K562 (cell line): Measurements from ENCODE around the gene KCNJ10. TPM values are rescaled to one million over a fixed set of nuclear protein-coding genes. Genes with fewer than 3 reads are reported as not detected.

ENCODE experiments used
- CBFA2T2 ChIP-seq: fragments of 450-650 bp; conservative IDR thresholded peaks from 2 replicates; pipeline ENCODE4 v1.6.1; 2017; ENCODE audit warnings: mild to moderate bottlenecking
- CBFA2T3 ChIP-seq: fragments of 450-650 bp; IDR thresholded peaks from 2 replicates; pipeline ENCODE4 v1.6.1; 2017
- HEY1 ChIP-seq: fragments of 250-450 bp; sonication (Bioruptor Pico); IDR thresholded peaks from 2 replicates; pipeline ENCODE4 v1.5.0; 2020; ENCODE audit warnings: mild to moderate bottlenecking, moderate library complexity, borderline replicate concordance
- HLTF ChIP-seq: fragments of 450-650 bp; IDR thresholded peaks from 2 replicates; pipeline ENCODE4 v1.6.1; 2016
- MTF1 ChIP-seq: fragments of 250-450 bp; sonication (Bioruptor Pico); IDR thresholded peaks from 2 replicates; pipeline ENCODE4 v1.9.0; 2021; ENCODE audit warnings: moderate library complexity, mild to moderate bottlenecking, inconsistent platforms, borderline replicate concordance
- MYNN ChIP-seq, 2 experiments: sonication (generic); formaldehyde crosslinking in 1 of 2; IDR thresholded peaks; 2 replicates each; pipeline versions ENCODE4 v1.5.0 to v1.6.1; 2016 to 2020; ENCODE audit warnings: antibody characterized with exemption in 1 of 2, missing genetic modification reagents in 1 of 2
- PHF21A ChIP-seq: fragments of 450-650 bp; IDR thresholded peaks from 2 replicates; pipeline ENCODE4 v1.6.1; 2017; ENCODE audit warnings: low read depth, borderline replicate concordance
- POLR2AphosphoS5 ChIP-seq: IDR thresholded peaks from 2 replicates; pipeline ENCODE4 v1.6.1; 2011; ENCODE audit warnings: mild to moderate bottlenecking, low read depth, low read length, moderate library complexity; ENCODE audit not compliant: control insufficient read depth, insufficient read depth
- RBM39 ChIP-seq: fragments of 200-400 bp; formaldehyde crosslinking; optimal IDR thresholded peaks from 2 replicates; pipeline ENCODE3; 2018; ENCODE audit warnings: low read depth, low read length
- SMC3 ChIP-seq: conservative IDR thresholded peaks from 2 replicates; pipeline ENCODE4 v1.6.1; 2011; ENCODE audit warnings: low read depth, low read length, improper control_type of control experiment; ENCODE audit not compliant: insufficient read depth
- STAT5B ChIP-seq: fragments of 250-450 bp; sonication (Bioruptor Pico); IDR thresholded peaks from 2 replicates; pipeline ENCODE4 v1.8.0; 2021; ENCODE audit warnings: mild to moderate bottlenecking, inconsistent platforms
- TFAP4 ChIP-seq: sonication (generic); formaldehyde crosslinking; IDR thresholded peaks from 2 replicates; pipeline ENCODE4 v1.8.0; 2022; ENCODE audit warnings: missing genetic modification reagents, mild to moderate bottlenecking, moderate library complexity, borderline replicate concordance
- TFE3 ChIP-seq: fragments of 450-650 bp; formaldehyde crosslinking; IDR thresholded peaks from 2 replicates; pipeline ENCODE4 v1.4.0; 2020; ENCODE audit warnings: mild to moderate bottlenecking, mixed read lengths
- THAP12 ChIP-seq: fragments of 250-450 bp; sonication (Bioruptor Pico); IDR thresholded peaks from 2 replicates; pipeline ENCODE4 v1.9.0; 2021; ENCODE audit warnings: mild to moderate bottlenecking, inconsistent platforms
- ZNF140 ChIP-seq: fragments of 250-450 bp; sonication (Bioruptor Pico); IDR thresholded peaks from 2 replicates; pipeline ENCODE4 v1.8.0; 2021; ENCODE audit warnings: moderate library complexity, mild to moderate bottlenecking, inconsistent platforms
- ZNF316 ChIP-seq: fragments of 450-650 bp; IDR thresholded peaks from 2 replicates; pipeline ENCODE4 v1.6.1; 2016
- ZNF75A ChIP-seq: fragments of 450-650 bp; formaldehyde crosslinking; IDR thresholded peaks from 2 replicates; pipeline ENCODE4 v1.4.0; 2020; ENCODE audit warnings: mild to moderate bottlenecking
- polyA plus RNA-seq, 8 experiments: library from polyadenylated mRNA; depleted of rRNA in 4 of 8; stranded (reverse) in 5 of 8; unstranded in 3 of 8; fragments of >200 nt; fragmentation: Nextera tagmentation in 2 of 8; fragmentation: Illumina TruSeq in 1 of 8; extraction: Ambion mirVana in 2 of 8; extraction: Trizol in 1 of 8; gene quantifications; 2 replicates each; pipeline versions ENCODE4 v1.2.1 to v1.2.3, GENCODE V29; 2011 to 2014; ENCODE audit warnings: inconsistent platforms in 1 of 8, missing spikeins in 1 of 8
- total RNA-seq, 7 experiments: library from RNA; depleted of rRNA in 6 of 7; stranded (reverse); fragments of >200 nt in 6 of 7; fragmentation: Illumina TruSeq in 2 of 7; extraction: Trizol in 2 of 7; gene quantifications; 2 replicates each; pipeline versions ENCODE4 v1.2.1 to v1.2.3, GENCODE V29; 2011 to 2021; ENCODE audit warnings: low replicate concordance in 1 of 7
- TF ChIP-seq, protein P1 (sequence below): sonication (generic); formaldehyde crosslinking; IDR thresholded peaks from 2 replicates; pipeline ENCODE4 v1.8.1; 2023; ENCODE audit warnings: missing genetic modification reagents, mild to moderate bottlenecking, borderline replicate concordance

KCNJ10 gene
- total and polyA plus RNA-seq, 9 of the 15 experiments (the other 6 are each of a cell fraction or from before 2014, with no cell fraction given), result 0.06 to 0.11 TPM; not detected in 7

GRCh38 chr1:160070243-160071163 is 543 bp upstream of the KCNJ10 start (continued):
- peak; percentile 35 for TF ChIP-seq CBFA2T2
- no peak for TF ChIP-seq HLTF
- TF ChIP-seq SMC3, result no peak
- no peak for TF ChIP-seq ZNF316
- TF ChIP-seq ZNF75A (CRISPR knock-in tag), result no peak
- TF ChIP-seq HEY1 (CRISPR knock-in tag), result no peak
- no peak for TF ChIP-seq PHF21A
- TF ChIP-seq MYNN (IDR thresholded peaks at IDR 0.05), result no peak
- TF ChIP-seq MYNN (CRISPR knock-in tag; IDR thresholded peaks at IDR 0.05), result no peak
- TF ChIP-seq STAT5B, result no peak
- peak; percentile 39; the same call in 1 of the 2 replicates for TF ChIP-seq CBFA2T3
- no peak for TF ChIP-seq POLR2AphosphoS5
- TF ChIP-seq, protein P1, sequence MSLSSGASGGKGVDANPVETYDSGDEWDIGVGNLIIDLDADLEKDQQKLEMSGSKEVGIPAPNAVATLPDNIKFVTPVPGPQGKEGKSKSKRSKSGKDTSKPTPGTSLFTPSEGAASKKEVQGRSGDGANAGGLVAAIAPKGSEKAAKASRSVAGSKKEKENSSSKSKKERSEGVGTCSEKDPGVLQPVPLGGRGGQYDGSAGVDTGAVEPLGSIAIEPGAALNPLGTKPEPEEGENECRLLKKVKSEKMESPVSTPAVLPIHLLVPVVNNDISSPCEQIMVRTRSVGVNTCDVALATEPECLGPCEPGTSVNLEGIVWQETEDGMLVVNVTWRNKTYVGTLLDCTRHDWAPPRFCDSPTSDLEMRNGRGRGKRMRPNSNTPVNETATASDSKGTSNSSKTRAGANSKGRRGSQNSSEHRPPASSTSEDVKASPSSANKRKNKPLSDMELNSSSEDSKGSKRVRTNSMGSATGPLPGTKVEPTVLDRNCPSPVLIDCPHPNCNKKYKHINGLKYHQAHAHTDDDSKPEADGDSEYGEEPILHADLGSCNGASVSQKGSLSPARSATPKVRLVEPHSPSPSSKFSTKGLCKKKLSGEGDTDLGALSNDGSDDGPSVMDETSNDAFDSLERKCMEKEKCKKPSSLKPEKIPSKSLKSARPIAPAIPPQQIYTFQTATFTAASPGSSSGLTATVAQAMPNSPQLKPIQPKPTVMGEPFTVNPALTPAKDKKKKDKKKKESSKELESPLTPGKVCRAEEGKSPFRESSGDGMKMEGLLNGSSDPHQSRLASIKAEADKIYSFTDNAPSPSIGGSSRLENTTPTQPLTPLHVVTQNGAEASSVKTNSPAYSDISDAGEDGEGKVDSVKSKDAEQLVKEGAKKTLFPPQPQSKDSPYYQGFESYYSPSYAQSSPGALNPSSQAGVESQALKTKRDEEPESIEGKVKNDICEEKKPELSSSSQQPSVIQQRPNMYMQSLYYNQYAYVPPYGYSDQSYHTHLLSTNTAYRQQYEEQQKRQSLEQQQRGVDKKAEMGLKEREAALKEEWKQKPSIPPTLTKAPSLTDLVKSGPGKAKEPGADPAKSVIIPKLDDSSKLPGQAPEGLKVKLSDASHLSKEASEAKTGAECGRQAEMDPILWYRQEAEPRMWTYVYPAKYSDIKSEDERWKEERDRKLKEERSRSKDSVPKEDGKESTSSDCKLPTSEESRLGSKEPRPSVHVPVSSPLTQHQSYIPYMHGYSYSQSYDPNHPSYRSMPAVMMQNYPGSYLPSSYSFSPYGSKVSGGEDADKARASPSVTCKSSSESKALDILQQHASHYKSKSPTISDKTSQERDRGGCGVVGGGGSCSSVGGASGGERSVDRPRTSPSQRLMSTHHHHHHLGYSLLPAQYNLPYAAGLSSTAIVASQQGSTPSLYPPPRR (CRISPR knock-in tag), result no peak
- no peak for TF ChIP-seq ZNF140 (CRISPR knock-in tag)
- TF ChIP-seq TFE3, result no peak
- TF ChIP-seq MTF1 (CRISPR knock-in tag), result no peak
- peak; percentile 30; the same call in 1 of the 2 replicates for TF ChIP-seq TFAP4 (CRISPR knock-in tag)
- TF ChIP-seq THAP12 (CRISPR knock-in tag), result no peak
- no peak for TF ChIP-seq RBM39
